Epithelial cell of esophagus (primary cell): ENCODE measurements around the gene ANKRD62.
A peak's percentile ranks its signal among the peaks of the same experiment; 100 is the strongest.

ENCODE experiments used
- DNase-seq: peaks from one replicate; pipeline ENCODE4 v3.0.0; 2010; ENCODE audit warnings: low read depth
- H3K4me3 ChIP-seq: 2 replicates; pipeline ENCODE4 v1.5.1; 2011; ENCODE audit warnings: mild to moderate bottlenecking, low read length, control low read depth
- CTCF ChIP-seq: IDR thresholded peaks from 2 replicates; pipeline ENCODE4 v1.5.1; 2011; ENCODE audit warnings: low read depth, mild to moderate bottlenecking, low read length, control low read depth, inconsistent platforms; ENCODE audit not compliant: insufficient read depth; ENCODE audit errors: missing control alignments

The ANKRD62 gene

GRCh38 chr18:12088731-12089375 is 4.8 kb upstream of the ANKRD62 start:
- H3K4me3 ChIP-seq = no peak overlapping the region
- TF ChIP-seq CTCF = no peak
- DNase-seq = no peak

- no peak overlapping the region for H3K4me3 ChIP-seq
- DNase-seq = no peak
- no peak for TF ChIP-seq CTCF
Measured at GRCh38 chr18:12091538-12092141, 2.0 kb upstream of the ANKRD62 start.

- TF ChIP-seq CTCF = peak; percentile 49
- peak; percentile 44 for DNase-seq
- no peak overlapping the region for H3K4me3 ChIP-seq
Measured at GRCh38 chr18:12092398-12093229, 1.0 kb upstream of the ANKRD62 start.

GRCh38 chr18:12098374-12098773 is 4.7 kb downstream of the ANKRD62 start:
- TF ChIP-seq CTCF = no peak
- DNase-seq = no peak
- no peak overlapping the region for H3K4me3 ChIP-seq

- no peak overlapping the region for H3K4me3 ChIP-seq
- DNase-seq = no peak
- TF ChIP-seq CTCF = no peak
Measured at GRCh38 chr18:12099160-12099559, 5.5 kb downstream of the ANKRD62 start.

GRCh38 chr18:12101266-12101665 is 7.6 kb downstream of the ANKRD62 start:
- no peak for TF ChIP-seq CTCF
- H3K4me3 ChIP-seq = no peak overlapping the region
- no peak for DNase-seq
